Astrocyte of the cerebellum (primary cell): ENCODE data around the gene RNF227.
A peak's percentile ranks its signal among the peaks of the same experiment; 100 is the strongest.

Source experiments
- DNase-seq: peaks from one replicate; pipeline ENCODE4 v3.0.0-alpha.2; 2011; ENCODE audit warnings: low read depth
- H3K4me3 ChIP-seq: 2 replicates; pipeline ENCODE4 v1.5.1; 2011; ENCODE audit warnings: mild to moderate bottlenecking, low read depth, low read length, moderate library complexity
- CTCF ChIP-seq: IDR thresholded peaks from 2 replicates; pipeline ENCODE4 v1.5.1; 2012; ENCODE audit warnings: low read length, low read depth, moderate library complexity, mild to moderate bottlenecking; ENCODE audit errors: missing control alignments
- in situ Hi-C: cut with HindIII; loops from 2 replicates; pipeline ENCODE4 v1.10.0; 2017; ENCODE audit warnings: low sequenced_read_pairs

Gene RNF227

DNA sequence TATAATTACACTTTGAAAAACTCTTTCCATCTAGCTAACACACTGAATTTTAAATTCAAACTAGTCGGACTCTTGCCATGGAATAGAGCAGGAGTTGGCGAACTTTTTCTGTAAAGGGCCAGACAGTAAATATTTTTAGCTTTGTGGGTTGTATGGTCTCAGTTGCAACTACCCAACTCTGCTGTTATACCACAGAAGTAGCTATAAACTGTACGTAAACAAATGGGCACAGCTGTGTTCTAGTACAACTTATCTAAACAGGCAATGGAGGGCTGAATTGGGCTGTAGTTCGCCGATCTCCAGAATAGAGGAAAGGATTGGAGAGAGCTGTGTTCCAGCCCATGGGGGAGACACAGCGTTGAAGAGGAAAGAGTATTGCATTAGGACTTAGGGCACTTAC lies 24.7 kb upstream of the RNF227 start:
- no peak overlapping the region for H3K4me3 ChIP-seq
- no peak for DNase-seq
- in situ Hi-C loops, result no loop called here
- no peak for TF ChIP-seq CTCF

GRCh38 chr17:7940034-7940433 lies 23.9 kb upstream of the RNF227 start:
- H3K4me3 ChIP-seq, result no peak overlapping the region
- DNase-seq, result no peak
- TF ChIP-seq CTCF, result no peak
- in situ Hi-C loops, result no loop called here

DNA sequence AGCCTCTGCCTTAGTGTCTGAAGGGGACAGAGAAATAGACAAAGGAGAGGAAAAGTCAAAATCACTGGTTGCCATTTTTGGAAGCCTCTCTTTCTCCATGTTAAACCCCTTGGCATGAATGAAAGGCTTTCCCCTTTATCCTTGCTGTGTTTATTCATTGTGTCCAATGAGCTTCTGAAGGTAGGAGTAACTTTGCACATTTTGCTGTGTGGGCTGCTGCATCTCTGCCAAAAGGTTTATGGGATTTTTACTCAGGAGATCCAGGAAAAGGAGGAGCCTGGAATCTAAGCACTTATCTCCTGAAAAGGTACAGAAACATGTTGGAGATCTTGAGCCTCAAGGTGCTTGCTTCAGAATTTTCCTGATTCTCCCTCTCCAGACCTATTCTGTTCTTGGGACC lies 19.8 kb upstream of the RNF227 start:
- in situ Hi-C loops, result loop anchor here (5.0 kb wide), 1 partner anchor 36 kb away; no protein-coding TSS in a partner anchor
- no peak for TF ChIP-seq CTCF
- no peak overlapping the region for H3K4me3 ChIP-seq
- no peak for DNase-seq

DNA sequence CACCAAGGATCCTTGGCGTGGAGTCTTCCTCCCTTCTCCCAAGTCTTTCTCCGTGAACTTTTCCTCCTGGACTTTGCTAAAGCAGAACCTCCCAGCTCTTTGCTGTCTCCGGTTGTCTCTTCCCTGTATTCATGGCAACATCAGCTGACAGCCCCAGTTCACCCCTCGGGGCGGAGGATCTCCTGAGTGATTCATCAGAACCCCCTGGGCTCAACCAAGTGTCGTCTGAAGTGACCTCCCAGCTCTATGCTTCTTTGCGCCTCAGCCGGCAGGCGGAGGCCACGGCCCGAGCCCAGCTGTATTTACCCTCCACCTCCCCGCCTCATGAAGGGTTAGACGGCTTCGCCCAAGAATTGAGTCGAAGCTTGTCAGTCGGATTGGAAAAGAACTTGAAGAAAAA lies 16.9 kb upstream of the RNF227 start:
- no peak for DNase-seq

GRCh38 chr17:7932483-7932891 lies 16.4 kb upstream of the RNF227 start:
- no peak for TF ChIP-seq CTCF
- no peak for DNase-seq
- peak overlapping the region; percentile 93 for H3K4me3 ChIP-seq
- in situ Hi-C loops, result no loop called here

More for the DNA sequence above, 16.9 kb upstream of the RNF227 start:
- in situ Hi-C loops, result no loop called here
- TF ChIP-seq CTCF, result peak; percentile 23
- peak overlapping the region; percentile 93 for H3K4me3 ChIP-seq

GRCh38 chr17:7931709-7932482 lies 15.8 kb upstream of the RNF227 start, which contains the start of the genes CNTROB and TRAPPC1:
Gene CNTROB (plus strand): TSS chr17:7932206. CDS start chr17:7933080, 874 bp downstream.
Gene TRAPPC1 (minus strand): TSS chr17:7931946. CDS start chr17:7931829, 117 bp downstream.
- TF ChIP-seq CTCF, result no peak
- in situ Hi-C loops, result no loop called here
- DNase-seq, result peak; percentile 97
- H3K4me3 ChIP-seq, result peak within 1 kb of the TSS; percentile 93
